H9 (cell line): ENCODE results near the gene RNGTT. TPM values are rescaled to one million over a fixed set of nuclear protein-coding genes. Genes with fewer than 3 reads are reported as not detected.
A peak's percentile ranks its signal among the peaks of the same experiment; 100 is the strongest.

Source experiments
- DNase-seq: peaks from one replicate; pipeline ENCODE4 v3.0.0-alpha.2; 2017
- H2AFZ ChIP-seq: one replicate; pipeline ENCODE4 v1.6.1; 2013; ENCODE audit warnings: mild to moderate bottlenecking, low read length, control low read depth, moderate library complexity
- H2AK5ac ChIP-seq: 2 replicates; pipeline ENCODE4 v1.6.1; 2013; ENCODE audit warnings: low read length, control low read depth, mixed read lengths; ENCODE audit not compliant: insufficient read length
- H2BK120ac ChIP-seq: one replicate; pipeline ENCODE4 v1.6.1; 2013; ENCODE audit warnings: low read depth, mild to moderate bottlenecking, low read length, control low read depth, inconsistent platforms; ENCODE audit not compliant: poor library complexity, severe bottlenecking
- H2BK12ac ChIP-seq: 2 replicates; pipeline ENCODE4 v1.6.1; 2013; ENCODE audit warnings: low read length, control low read depth, mixed read lengths, low read depth; ENCODE audit not compliant: insufficient read length
- H2BK15ac ChIP-seq: 2 replicates; pipeline ENCODE4 v1.6.1; 2013; ENCODE audit warnings: low read depth, low read length, control low read depth
- H2BK20ac ChIP-seq: one replicate; pipeline ENCODE4 v1.6.1; 2013; ENCODE audit warnings: low read depth, mild to moderate bottlenecking, low read length, control low read depth, inconsistent platforms; ENCODE audit not compliant: poor library complexity, severe bottlenecking
- H2BK5ac ChIP-seq: 2 replicates; pipeline ENCODE4 v1.6.1; 2013; ENCODE audit warnings: low read length, control low read depth, mixed read lengths; ENCODE audit not compliant: insufficient read length
- H3K14ac ChIP-seq: 2 replicates; pipeline ENCODE4 v1.6.1; 2013; ENCODE audit warnings: low read length, control low read depth; ENCODE audit not compliant: insufficient read depth
- H3K18ac ChIP-seq: 2 replicates; pipeline ENCODE4 v1.6.1; 2013; ENCODE audit warnings: low read depth, mild to moderate bottlenecking, mixed read lengths, low read length, control low read depth; ENCODE audit not compliant: insufficient read length
- H3K23ac ChIP-seq: 2 replicates; pipeline ENCODE4 v1.6.1; 2013; ENCODE audit warnings: low read length, control low read depth, mixed read lengths, low read depth; ENCODE audit not compliant: insufficient read length
- H3K23me2 ChIP-seq: 2 replicates; pipeline ENCODE4 v1.6.1; 2013; ENCODE audit warnings: low read depth, mild to moderate bottlenecking, mixed read lengths, low read length, control low read depth; ENCODE audit not compliant: insufficient read length, poor library complexity, severe bottlenecking
- H3K27ac ChIP-seq: 2 replicates; pipeline ENCODE4 v1.5.1; 2013; ENCODE audit warnings: low read length, control low read depth, mixed read lengths, low read depth; ENCODE audit not compliant: insufficient read length
- H3K27me3 ChIP-seq: 2 replicates; pipeline ENCODE4 v1.6.1; 2013; ENCODE audit warnings: low read length, control low read depth, inconsistent platforms; ENCODE audit not compliant: insufficient read depth
- H3K4ac ChIP-seq: 2 replicates; pipeline ENCODE4 v1.6.1; 2013; ENCODE audit warnings: low read depth, mild to moderate bottlenecking, control low read depth, inconsistent platforms, low read length, moderate library complexity
- H3K4me1 ChIP-seq: 2 replicates; pipeline ENCODE4 v1.6.1; 2013; ENCODE audit warnings: low read length, control low read depth, inconsistent platforms; ENCODE audit not compliant: insufficient read depth
- H3K4me2 ChIP-seq: 2 replicates; pipeline ENCODE4 v1.6.1; 2013; ENCODE audit warnings: low read length, control low read depth, mixed read lengths; ENCODE audit not compliant: insufficient read length, insufficient read depth
- H3K56ac ChIP-seq: 2 replicates; pipeline ENCODE4 v1.6.1; 2013; ENCODE audit warnings: low read depth, mild to moderate bottlenecking, mixed read lengths, low read length, control low read depth; ENCODE audit not compliant: insufficient read length
- H3K79me1 ChIP-seq: 2 replicates; pipeline ENCODE4 v1.6.1; 2013; ENCODE audit warnings: low read depth, mild to moderate bottlenecking, moderate library complexity, low read length, control low read depth, inconsistent platforms; ENCODE audit not compliant: insufficient read depth, poor library complexity, severe bottlenecking
- H3K79me2 ChIP-seq: 2 replicates; pipeline ENCODE4 v1.6.1; 2013; ENCODE audit warnings: low read length, control low read depth, inconsistent platforms; ENCODE audit not compliant: insufficient read depth
- H3K9ac ChIP-seq: 2 replicates; pipeline ENCODE4 v1.6.1; 2013; ENCODE audit warnings: low read length, control low read depth, mixed read lengths; ENCODE audit not compliant: insufficient read length; ENCODE audit errors: extremely low read depth
- H3K9me3 ChIP-seq: one replicate; pipeline ENCODE4 v1.6.1; 2013; ENCODE audit warnings: low read depth, low read length, inconsistent platforms; ENCODE audit not compliant: control insufficient read depth
- H3T11ph ChIP-seq: one replicate; pipeline ENCODE4 v1.6.1; 2013; ENCODE audit warnings: mild to moderate bottlenecking, low read length, control low read depth, inconsistent platforms
- H4K20me1 ChIP-seq: one replicate; pipeline ENCODE4 v1.6.1; 2013; ENCODE audit not compliant: control insufficient read depth, insufficient read length, insufficient read depth
- H4K5ac ChIP-seq: 2 replicates; pipeline ENCODE4 v1.6.1; 2013; ENCODE audit warnings: low read depth, mild to moderate bottlenecking, mixed read lengths, low read length, control low read depth; ENCODE audit not compliant: insufficient read length
- H4K8ac ChIP-seq: replicated peaks from 2 replicates; pipeline ENCODE4 v1.6.1; 2013; ENCODE audit warnings: low read length, control low read depth, mixed read lengths, low read depth; ENCODE audit not compliant: insufficient read length
- H4K91ac ChIP-seq: 2 replicates; pipeline ENCODE4 v1.6.1; 2013; ENCODE audit warnings: low read depth, mild to moderate bottlenecking, moderate library complexity, mixed read lengths, low read length, control low read depth; ENCODE audit not compliant: insufficient read length
- H3K27ac Mint-ChIP-seq, 3 experiments: 2 replicates in 2 of 3; 3 replicates in 1 of 3; pipeline ENCODE4 v1.8.0; 2020 to 2021; ENCODE audit warnings: mixed read lengths in 3 of 3, mild to moderate bottlenecking in 1 of 3, moderate library complexity in 1 of 3
- H3K27me3 Mint-ChIP-seq: 2 replicates; pipeline ENCODE4 v1.8.0; 2021; ENCODE audit warnings: low read depth, mild to moderate bottlenecking, moderate library complexity, mixed read lengths
- H3K36me3 Mint-ChIP-seq, 3 experiments: 2 replicates in 2 of 3; 3 replicates in 1 of 3; pipeline ENCODE4 v1.8.0; 2020 to 2021; ENCODE audit warnings: low read depth in 3 of 3, mixed read lengths in 3 of 3; ENCODE audit not compliant: insufficient read depth in 1 of 3
- H3K4me1 Mint-ChIP-seq, 2 experiments: 2 replicates each; pipeline ENCODE4 v1.8.0; 2020; ENCODE audit warnings: mixed read lengths in 2 of 2
- H3K4me3 Mint-ChIP-seq, 2 experiments: 2 replicates in 1 of 2; 3 replicates in 1 of 2; pipeline ENCODE4 v1.8.0; 2020 to 2021; ENCODE audit warnings: mild to moderate bottlenecking in 2 of 2, mixed read lengths in 2 of 2, moderate library complexity in 1 of 2
- H3K9me3 Mint-ChIP-seq, 2 experiments: 2 replicates in 1 of 2; 3 replicates in 1 of 2; pipeline ENCODE4 v1.8.0; 2020; ENCODE audit warnings: mild to moderate bottlenecking in 2 of 2, mixed read lengths in 2 of 2, moderate library complexity in 1 of 2
- WGBS: extraction: QIAGEN DNeasy Blood & Tissue Kit; methylation state at CpG from one replicate; pipeline ENCODE4 v1.1.7; 2013; ENCODE audit warnings: missing lambda C conversion rate, low lambda C conversion rate, mixed read lengths; ENCODE audit not compliant: insufficient read length; ENCODE audit errors: extremely low coverage; 5-methylcytosine and 5-hydroxymethylcytosine counted together
- total RNA-seq: library from RNA; stranded (reverse); gene quantifications from 2 replicates; pipeline ENCODE4 v1.2.1, GENCODE V29; 2021
- TF ChIP-seq, protein P1 (sequence below): fragments of 200-600 bp; sonication (generic); conservative IDR thresholded peaks from 3 replicates; pipeline ENCODE4 v1.8.0; 2021; ENCODE audit warnings: antibody characterized with exemption, mild to moderate bottlenecking

Gene RNGTT
- total RNA-seq, 1 experiment from 2014 or later, result 20.5 TPM

DNA sequence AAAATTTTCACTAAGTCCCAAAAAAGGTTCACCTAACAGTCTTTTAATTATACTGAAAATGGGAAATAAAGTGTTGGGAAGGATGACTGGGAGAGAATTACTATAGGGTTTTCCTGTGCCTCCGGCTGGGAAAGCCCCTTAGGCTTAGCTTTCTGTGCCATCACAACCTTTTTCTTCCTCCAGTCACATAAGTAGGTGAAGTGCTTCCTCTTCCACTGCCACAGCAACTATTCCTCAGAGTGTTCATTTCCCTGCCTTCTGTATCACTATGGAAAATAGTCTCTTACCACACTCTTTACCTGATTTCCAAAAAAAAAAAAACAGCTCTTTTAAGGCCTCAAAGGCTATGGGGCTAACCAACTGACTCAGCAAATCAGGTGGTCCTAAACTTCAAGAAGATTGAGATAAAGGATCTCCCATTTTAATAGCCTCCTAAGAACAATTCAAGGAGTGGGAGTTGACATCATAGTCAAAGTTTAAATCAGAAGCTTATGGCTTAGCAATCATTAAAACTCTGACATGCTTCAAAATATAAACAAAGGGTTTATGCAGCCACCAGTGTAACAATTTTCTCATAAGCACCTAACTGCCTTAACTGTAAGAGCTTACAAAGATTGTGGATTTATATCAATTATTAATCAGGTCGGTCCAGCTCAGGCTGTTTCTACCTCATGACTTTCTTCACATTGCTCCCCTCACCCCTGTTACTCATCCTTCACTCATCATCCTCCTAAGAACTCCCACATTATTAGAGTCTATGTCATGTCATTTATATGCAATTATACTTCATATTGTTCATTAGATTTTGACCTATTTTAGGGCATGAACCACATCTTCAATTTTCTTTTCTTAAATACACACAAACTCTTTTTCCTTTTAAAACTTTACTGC is 95.3 kb downstream of the RNGTT start:
- H3K36me3 Mint-ChIP-seq, result no peaks in the 10 kb centered on the region
- TF ChIP-seq, protein P1, sequence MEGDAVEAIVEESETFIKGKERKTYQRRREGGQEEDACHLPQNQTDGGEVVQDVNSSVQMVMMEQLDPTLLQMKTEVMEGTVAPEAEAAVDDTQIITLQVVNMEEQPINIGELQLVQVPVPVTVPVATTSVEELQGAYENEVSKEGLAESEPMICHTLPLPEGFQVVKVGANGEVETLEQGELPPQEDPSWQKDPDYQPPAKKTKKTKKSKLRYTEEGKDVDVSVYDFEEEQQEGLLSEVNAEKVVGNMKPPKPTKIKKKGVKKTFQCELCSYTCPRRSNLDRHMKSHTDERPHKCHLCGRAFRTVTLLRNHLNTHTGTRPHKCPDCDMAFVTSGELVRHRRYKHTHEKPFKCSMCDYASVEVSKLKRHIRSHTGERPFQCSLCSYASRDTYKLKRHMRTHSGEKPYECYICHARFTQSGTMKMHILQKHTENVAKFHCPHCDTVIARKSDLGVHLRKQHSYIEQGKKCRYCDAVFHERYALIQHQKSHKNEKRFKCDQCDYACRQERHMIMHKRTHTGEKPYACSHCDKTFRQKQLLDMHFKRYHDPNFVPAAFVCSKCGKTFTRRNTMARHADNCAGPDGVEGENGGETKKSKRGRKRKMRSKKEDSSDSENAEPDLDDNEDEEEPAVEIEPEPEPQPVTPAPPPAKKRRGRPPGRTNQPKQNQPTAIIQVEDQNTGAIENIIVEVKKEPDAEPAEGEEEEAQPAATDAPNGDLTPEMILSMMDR, result no peak
- no peaks in the 10 kb centered on the region for H3K9me3 ChIP-seq
- H2BK15ac ChIP-seq, result no peak overlapping the region
- H3K9me3 Mint-ChIP-seq, result no peaks in the 10 kb centered on the region
- H3K4me1 Mint-ChIP-seq, result no peaks in the 10 kb centered on the region
- no peak overlapping the region for H4K5ac ChIP-seq
- H2AFZ ChIP-seq, result no peak overlapping the region
- no peak overlapping the region for H3K4me3 Mint-ChIP-seq
- H3K23ac ChIP-seq, result no peak overlapping the region
- no CpG with 5 or more reads among the region's 2 CpGs for WGBS
- H3K27ac Mint-ChIP-seq, result peak overlapping the region in 2 of 3 experiments; percentile 2 to 31; a peak in 3 of 7 replicates
- no peaks in the 10 kb centered on the region for H3K27me3 ChIP-seq
- H3K14ac ChIP-seq, result no peak overlapping the region
- no peak overlapping the region for H2AK5ac ChIP-seq
- H3K4me2 ChIP-seq, result no peak overlapping the region
- H4K8ac ChIP-seq, result no peak overlapping the region
- H3K79me2 ChIP-seq, result no peaks in the 10 kb centered on the region
- H3K27me3 Mint-ChIP-seq, result no peaks in the 10 kb centered on the region
- no peaks in the 10 kb centered on the region for H3K79me1 ChIP-seq
- H2BK120ac ChIP-seq, result no peak overlapping the region
- H3K18ac ChIP-seq, result no peak overlapping the region
- no peak overlapping the region for H3K27ac ChIP-seq
- no peak overlapping the region for H3K4ac ChIP-seq
- H4K91ac ChIP-seq, result no peak overlapping the region
- H3T11ph ChIP-seq, result no peak overlapping the region
- no peaks in the 10 kb centered on the region for H3K23me2 ChIP-seq
- no peaks in the 10 kb centered on the region for H4K20me1 ChIP-seq
- no peak overlapping the region for H2BK20ac ChIP-seq
- no peak overlapping the region for H2BK5ac ChIP-seq
- no peaks in the 10 kb centered on the region for H3K4me1 ChIP-seq
- no peak overlapping the region for H3K56ac ChIP-seq
- no peak overlapping the region for H3K9ac ChIP-seq
- no peak overlapping the region for H2BK12ac ChIP-seq
- DNase-seq, result no peak
